Mesenchymal stem cell (in vitro differentiated cells and primary cell): ENCODE results near the gene LRTM2.

Experiments used
- DNase-seq: peaks from one replicate; pipeline ENCODE4 v3.0.0-alpha.2; 2013
- H2AFZ ChIP-seq: one replicate; pipeline ENCODE4 v1.6.1; 2013; ENCODE audit warnings: low read depth, mild to moderate bottlenecking, control low read depth, inconsistent platforms, low read length, moderate library complexity
- H2AK5ac ChIP-seq: 2 replicates; pipeline ENCODE4 v1.6.1; 2013; ENCODE audit warnings: low read length, moderate library complexity, mild to moderate bottlenecking, inconsistent platforms; ENCODE audit not compliant: severe bottlenecking
- H2BK120ac ChIP-seq: one replicate; pipeline ENCODE4 v1.6.1; 2013; ENCODE audit warnings: low read depth, mild to moderate bottlenecking, inconsistent platforms, low read length, moderate library complexity
- H2BK12ac ChIP-seq, 2 experiments: one replicate each; pipeline ENCODE4 v1.6.1; 2013; ENCODE audit warnings: inconsistent platforms in 2 of 2, low read length in 2 of 2, mild to moderate bottlenecking in 2 of 2, moderate library complexity in 2 of 2, control low read depth in 1 of 2
- H2BK15ac ChIP-seq: one replicate; pipeline ENCODE4 v1.6.1; 2013; ENCODE audit warnings: mild to moderate bottlenecking, low read depth, inconsistent platforms; ENCODE audit not compliant: poor library complexity, severe bottlenecking
- H2BK5ac ChIP-seq: 2 replicates; pipeline ENCODE4 v1.6.1; 2013; ENCODE audit warnings: low read depth, mild to moderate bottlenecking, low read length, control low read depth, inconsistent platforms; ENCODE audit not compliant: poor library complexity, severe bottlenecking
- H3K14ac ChIP-seq, 2 experiments: one replicate each; pipeline ENCODE4 v1.6.1; 2013; ENCODE audit warnings: inconsistent platforms in 2 of 2, low read length in 2 of 2, control low read depth in 1 of 2, mild to moderate bottlenecking in 1 of 2, moderate library complexity in 1 of 2
- H3K18ac ChIP-seq, 2 experiments: one replicate each; pipeline ENCODE4 v1.6.1; 2013; ENCODE audit warnings: inconsistent platforms in 2 of 2, low read length in 2 of 2, control low read depth in 1 of 2, low read depth in 1 of 2, mild to moderate bottlenecking in 1 of 2
- H3K23ac ChIP-seq, 2 experiments: one replicate each; pipeline ENCODE4 v1.6.1; 2013; ENCODE audit warnings: inconsistent platforms in 2 of 2, low read length in 2 of 2, mild to moderate bottlenecking in 2 of 2, moderate library complexity in 2 of 2, control low read depth in 1 of 2
- H3K27ac ChIP-seq: 2 replicates; pipeline ENCODE4 v1.5.1; 2013; ENCODE audit warnings: mild to moderate bottlenecking, moderate library complexity, low read length, control low read depth, inconsistent platforms; ENCODE audit not compliant: poor library complexity, severe bottlenecking
- H3K27me3 ChIP-seq, 2 experiments: 2 replicates each; pipeline versions ENCODE4 v1.6.1 to v1.7.0; 2013; ENCODE audit warnings: low read length in 2 of 2, mild to moderate bottlenecking in 2 of 2, moderate library complexity in 2 of 2, control low read depth in 1 of 2, inconsistent platforms in 1 of 2; ENCODE audit not compliant: control insufficient read depth in 1 of 2, insufficient read depth in 1 of 2
- H3K36me3 ChIP-seq, 2 experiments: 2 replicates each; pipeline versions ENCODE4 v1.6.1 to v1.7.0; 2013; ENCODE audit warnings: low read length in 2 of 2, control low read depth in 1 of 2, inconsistent platforms in 1 of 2, low read depth in 1 of 2, mild to moderate bottlenecking in 1 of 2; ENCODE audit not compliant: insufficient read depth in 2 of 2, control insufficient read depth in 1 of 2
- H3K4ac ChIP-seq, 2 experiments: one replicate each; pipeline ENCODE4 v1.6.1; 2013; ENCODE audit warnings: inconsistent platforms in 2 of 2, low read length in 2 of 2, mild to moderate bottlenecking in 2 of 2, moderate library complexity in 2 of 2, control low read depth in 1 of 2, low read depth in 1 of 2
- H3K4me1 ChIP-seq: 2 replicates; pipeline ENCODE4 v1.6.1; 2013; ENCODE audit warnings: low read depth, low read length, control low read depth; ENCODE audit not compliant: control insufficient read depth, insufficient read depth
- H3K4me2 ChIP-seq: 2 replicates; pipeline ENCODE4 v1.6.1; 2013; ENCODE audit warnings: low read length, mild to moderate bottlenecking, inconsistent platforms; ENCODE audit not compliant: poor library complexity, severe bottlenecking
- H3K4me3 ChIP-seq, 2 experiments: 2 replicates each; pipeline versions ENCODE4 v1.5.1 to v1.7.0; 2013; ENCODE audit warnings: low read length in 2 of 2, mild to moderate bottlenecking in 2 of 2, control low read depth in 1 of 2, low read depth in 1 of 2; ENCODE audit not compliant: insufficient read depth in 1 of 2
- H3K79me1 ChIP-seq: replicated peaks from 2 replicates; pipeline ENCODE4 v1.6.1; 2013; ENCODE audit warnings: mild to moderate bottlenecking, control low read depth, low read length, inconsistent platforms; ENCODE audit not compliant: poor library complexity, severe bottlenecking
- H3K9ac ChIP-seq: 2 replicates; pipeline ENCODE4 v1.7.0; 2013; ENCODE audit warnings: mild to moderate bottlenecking, low read length, moderate library complexity
- H3K9me3 ChIP-seq: 2 replicates; pipeline ENCODE4 v1.7.0; 2013; ENCODE audit warnings: mild to moderate bottlenecking, low read length; ENCODE audit not compliant: control insufficient read depth
- H4K8ac ChIP-seq: one replicate; pipeline ENCODE4 v1.6.1; 2013; ENCODE audit warnings: inconsistent platforms, mild to moderate bottlenecking, low read length, moderate library complexity
- H4K91ac ChIP-seq: one replicate; pipeline ENCODE4 v1.6.1; 2013; ENCODE audit warnings: mild to moderate bottlenecking, low read length, inconsistent platforms
- WGBS: methylation state at CpG from one replicate; pipeline ENCODE4 v1.1.7; 2013; ENCODE audit warnings: mixed read lengths; 5-methylcytosine and 5-hydroxymethylcytosine counted together

The LRTM2 gene

GRCh38 chr12:1844661-1845409 lies 24.5 kb downstream of the LRTM2 start:
- no peak overlapping the region for H3K18ac ChIP-seq
- H3K4me2 ChIP-seq, result no peak overlapping the region
- 77% methylated on average over 12 of the region's 12 CpGs for WGBS
- H3K4ac ChIP-seq, result no peak overlapping the region
- no peaks in the 10 kb centered on the region for H3K36me3 ChIP-seq
- H3K23ac ChIP-seq, result no peak overlapping the region
- no peaks in the 10 kb centered on the region for H3K9me3 ChIP-seq
- H2AFZ ChIP-seq, result no peak overlapping the region
- no peak overlapping the region for H4K91ac ChIP-seq
- no peak overlapping the region for H2BK5ac ChIP-seq
- no peak overlapping the region for H3K27ac ChIP-seq
- H3K79me1 ChIP-seq, result no peaks in the 10 kb centered on the region
- H3K9ac ChIP-seq, result no peak overlapping the region
- peaks cover 46 to 82% of the 10 kb centered on the region in 2 experiments for H3K27me3 ChIP-seq
- peaks cover 3% of the 10 kb centered on the region for H3K4me1 ChIP-seq
- no peak overlapping the region for H2BK120ac ChIP-seq
- H3K14ac ChIP-seq, result no peak overlapping the region
- no peak overlapping the region for H3K4me3 ChIP-seq
- DNase-seq, result no peak
- no peak overlapping the region for H4K8ac ChIP-seq
- no peak overlapping the region for H2BK12ac ChIP-seq
- no peak overlapping the region for H2AK5ac ChIP-seq
- H2BK15ac ChIP-seq, result no peak overlapping the region

- Histone ChIP-seq H2BK15ac (no peak overlapping the region), H2AFZ (no peak overlapping the region), H3K4me3 (no peak overlapping the region), H2BK12ac (no peak overlapping the region), H2AK5ac (no peak overlapping the region), H3K18ac (no peak overlapping the region), H4K91ac (no peak overlapping the region), H3K23ac (no peak overlapping the region), H2BK5ac (no peak overlapping the region), H3K36me3 (no peaks in the 10 kb centered on the region), H4K8ac (no peak overlapping the region), H3K4me1 (peaks cover 2% of the 10 kb centered on the region), H3K4ac (no peak overlapping the region), H3K79me1 (no peaks in the 10 kb centered on the region), H3K14ac (no peak overlapping the region), H2BK120ac (no peak overlapping the region), H3K9ac (no peak overlapping the region), H3K9me3 (no peaks in the 10 kb centered on the region), H3K27me3 (peaks cover 46 to 82% of the 10 kb centered on the region in 2 experiments), H3K27ac (no peak overlapping the region), H3K4me2 (no peak overlapping the region)
- DNase-seq, result no peak
- 92% methylated on average over 13 of the region's 14 CpGs for WGBS
Observed at GRCh38 chr12:1845427-1845826, 25.1 kb downstream of the LRTM2 start.

GRCh38 chr12:1845886-1846285 lies 25.5 kb downstream of the LRTM2 start:
- no peak overlapping the region for H2BK12ac ChIP-seq
- no peak overlapping the region for H3K14ac ChIP-seq
- H3K36me3 ChIP-seq, result no peaks in the 10 kb centered on the region
- no peak for DNase-seq
- H2AK5ac ChIP-seq, result no peak overlapping the region
- 93% methylated on average over 5 of the region's 5 CpGs for WGBS
- H4K8ac ChIP-seq, result no peak overlapping the region
- no peak overlapping the region for H2BK15ac ChIP-seq
- no peak overlapping the region for H3K4me2 ChIP-seq
- peaks cover 46 to 78% of the 10 kb centered on the region in 2 experiments for H3K27me3 ChIP-seq
- H3K9me3 ChIP-seq, result no peaks in the 10 kb centered on the region
- no peaks in the 10 kb centered on the region for H3K4me1 ChIP-seq
- H3K23ac ChIP-seq, result no peak overlapping the region
- no peak overlapping the region for H2BK120ac ChIP-seq
- H3K18ac ChIP-seq, result no peak overlapping the region
- no peak overlapping the region for H3K9ac ChIP-seq
- no peak overlapping the region for H2BK5ac ChIP-seq
- no peak overlapping the region for H3K4me3 ChIP-seq
- H3K79me1 ChIP-seq, result no peaks in the 10 kb centered on the region
- H3K4ac ChIP-seq, result no peak overlapping the region
- no peak overlapping the region for H2AFZ ChIP-seq
- H3K27ac ChIP-seq, result no peak overlapping the region
- no peak overlapping the region for H4K91ac ChIP-seq

GRCh38 chr12:1846421-1847405 lies 26.3 kb downstream of the LRTM2 start:
- Histone ChIP-seq H3K9me3 (no peaks in the 10 kb centered on the region), H2AFZ (no peak overlapping the region), H2BK120ac (no peak overlapping the region), H3K4me2 (no peak overlapping the region), H2AK5ac (no peak overlapping the region), H3K14ac (peak overlapping the region in 1 of 2 experiments; percentile 7), H3K4ac (no peak overlapping the region), H3K27ac (no peak overlapping the region), H4K91ac (no peak overlapping the region), H2BK15ac (no peak overlapping the region), H3K4me3 (no peak overlapping the region), H2BK12ac (no peak overlapping the region), H3K23ac (no peak overlapping the region), H4K8ac (no peak overlapping the region), H2BK5ac (no peak overlapping the region), H3K79me1 (no peaks in the 10 kb centered on the region), H3K18ac (no peak overlapping the region), H3K4me1 (no peaks in the 10 kb centered on the region), H3K27me3 (peaks cover 46 to 70% of the 10 kb centered on the region in 2 experiments), H3K9ac (no peak overlapping the region), H3K36me3 (no peaks in the 10 kb centered on the region)
- no peak for DNase-seq
- 81% methylated on average over 23 of the region's 24 CpGs for WGBS
